Astrocyte of the cerebellum (primary cell): Measurements from ENCODE around the gene NRCAM.

Experiments
- DNase-seq: peaks from one replicate; pipeline ENCODE4 v3.0.0-alpha.2; 2011; ENCODE audit warnings: low read depth
- H3K4me3 ChIP-seq: 2 replicates; pipeline ENCODE4 v1.5.1; 2011; ENCODE audit warnings: mild to moderate bottlenecking, low read depth, low read length, moderate library complexity
- in situ Hi-C: cut with HindIII; loops from 2 replicates; pipeline ENCODE4 v1.10.0; 2017; ENCODE audit warnings: low sequenced_read_pairs
- TF ChIP-seq, protein P1 (sequence below): IDR thresholded peaks from 2 replicates; pipeline ENCODE4 v1.5.1; 2012; ENCODE audit warnings: low read length, low read depth, moderate library complexity, mild to moderate bottlenecking; ENCODE audit errors: missing control alignments

The NRCAM gene

DNA sequence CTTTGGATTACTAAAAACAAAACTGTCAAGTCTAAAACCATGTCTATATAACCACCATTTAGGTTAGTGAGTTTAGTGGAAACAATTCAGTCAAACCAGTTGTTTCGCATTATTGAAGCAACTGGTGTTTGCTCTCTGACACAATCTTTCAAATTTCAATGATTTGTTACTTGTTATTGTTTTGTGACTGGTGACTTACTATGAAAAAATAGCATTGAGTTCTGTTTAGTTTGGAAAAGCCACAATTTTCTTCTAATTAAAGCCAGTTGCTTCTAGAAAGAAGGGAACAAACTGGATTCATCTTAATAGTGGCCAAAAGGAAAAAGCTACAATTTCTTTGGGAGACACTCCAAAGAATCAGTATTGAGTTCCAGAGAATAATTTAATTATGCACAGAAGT is 356.5 kb downstream of the NRCAM start:
- DNase-seq, result no peak
- in situ Hi-C loops, result no loop called here

DNA sequence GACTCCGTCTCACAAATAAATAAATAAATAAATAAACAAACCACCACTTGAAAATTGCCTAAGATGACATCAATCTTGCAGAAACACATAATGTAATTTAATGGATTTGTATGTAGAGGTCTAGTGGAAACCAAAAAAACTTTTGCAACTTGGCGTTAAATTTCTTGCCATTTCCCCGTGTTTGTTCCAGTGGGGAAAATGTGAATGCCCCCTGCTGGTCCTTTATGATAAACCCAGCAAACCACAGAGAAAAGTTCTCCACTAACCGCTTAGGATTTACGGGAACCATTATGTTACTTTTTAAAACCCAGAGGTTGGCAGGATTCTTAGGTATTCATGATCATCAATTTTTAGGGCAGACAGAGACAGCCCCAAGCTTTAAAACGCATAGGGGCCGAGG is 358.5 kb downstream of the NRCAM start:
- no peak for DNase-seq
- in situ Hi-C loops, result no loop called here
- TF ChIP-seq, protein P1, sequence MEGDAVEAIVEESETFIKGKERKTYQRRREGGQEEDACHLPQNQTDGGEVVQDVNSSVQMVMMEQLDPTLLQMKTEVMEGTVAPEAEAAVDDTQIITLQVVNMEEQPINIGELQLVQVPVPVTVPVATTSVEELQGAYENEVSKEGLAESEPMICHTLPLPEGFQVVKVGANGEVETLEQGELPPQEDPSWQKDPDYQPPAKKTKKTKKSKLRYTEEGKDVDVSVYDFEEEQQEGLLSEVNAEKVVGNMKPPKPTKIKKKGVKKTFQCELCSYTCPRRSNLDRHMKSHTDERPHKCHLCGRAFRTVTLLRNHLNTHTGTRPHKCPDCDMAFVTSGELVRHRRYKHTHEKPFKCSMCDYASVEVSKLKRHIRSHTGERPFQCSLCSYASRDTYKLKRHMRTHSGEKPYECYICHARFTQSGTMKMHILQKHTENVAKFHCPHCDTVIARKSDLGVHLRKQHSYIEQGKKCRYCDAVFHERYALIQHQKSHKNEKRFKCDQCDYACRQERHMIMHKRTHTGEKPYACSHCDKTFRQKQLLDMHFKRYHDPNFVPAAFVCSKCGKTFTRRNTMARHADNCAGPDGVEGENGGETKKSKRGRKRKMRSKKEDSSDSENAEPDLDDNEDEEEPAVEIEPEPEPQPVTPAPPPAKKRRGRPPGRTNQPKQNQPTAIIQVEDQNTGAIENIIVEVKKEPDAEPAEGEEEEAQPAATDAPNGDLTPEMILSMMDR, result peak; percentile 20
- H3K4me3 ChIP-seq, result no peak overlapping the region

More for the DNA sequence above, 356.5 kb downstream of the NRCAM start:
- TF ChIP-seq, protein P1, result no peak
- no peak overlapping the region for H3K4me3 ChIP-seq
